Kidney capillary endothelial cell (primary cell): ENCODE measurements around the gene PITPNC1.
"Not testable (repeated sequence)": the region's sequence is repeated elsewhere in the genome, so short reads cannot be mapped to it uniquely, and the experiment has no call there.

Source experiments
- DNase-seq: peaks from one replicate; pipeline ENCODE4 v3.0.0-alpha.2; 2018; ENCODE audit warnings: low spot score

Gene PITPNC1

GRCh38 chr17:67401106-67401505 lies 24.0 kb downstream of the PITPNC1 start:
- DNase-seq = no peak

- no peak for DNase-seq
Measured at GRCh38 chr17:67401598-67402504, 24.8 kb downstream of the PITPNC1 start.

GRCh38 chr17:67403065-67403464 lies 26.0 kb downstream of the PITPNC1 start:
- DNase-seq = no peak

- no peak for DNase-seq
Measured at GRCh38 chr17:67403483-67403882, 26.4 kb downstream of the PITPNC1 start.

GRCh38 chr17:67408455-67408830 lies 31.4 kb downstream of the PITPNC1 start:
- DNase-seq = not testable (repeated sequence)

- DNase-seq = no peak
Measured at GRCh38 chr17:67411397-67411796, 34.3 kb downstream of the PITPNC1 start.

- no peak for DNase-seq
Measured at GRCh38 chr17:67412032-67412431, 35.0 kb downstream of the PITPNC1 start.

GRCh38 chr17:67412941-67413340 lies 35.9 kb downstream of the PITPNC1 start:
- DNase-seq = no peak

GRCh38 chr17:67413388-67413787 lies 36.3 kb downstream of the PITPNC1 start:
- no peak for DNase-seq

GRCh38 chr17:67414130-67414529 lies 37.0 kb downstream of the PITPNC1 start:
- DNase-seq = no peak

GRCh38 chr17:67414559-67414958 lies 37.5 kb downstream of the PITPNC1 start:
- DNase-seq = no peak

GRCh38 chr17:67415291-67415690 lies 38.2 kb downstream of the PITPNC1 start:
- no peak for DNase-seq

- DNase-seq = no peak
Measured at GRCh38 chr17:67417507-67417906, 40.4 kb downstream of the PITPNC1 start.

GRCh38 chr17:67420994-67421393 lies 43.9 kb downstream of the PITPNC1 start:
- no peak for DNase-seq

GRCh38 chr17:67421869-67422273 lies 44.8 kb downstream of the PITPNC1 start:
- DNase-seq = peak; percentile 99

GRCh38 chr17:67422296-67422695 lies 45.2 kb downstream of the PITPNC1 start:
- not testable (repeated sequence) for DNase-seq

- no peak for DNase-seq
Measured at GRCh38 chr17:67422897-67423296, 45.8 kb downstream of the PITPNC1 start.

GRCh38 chr17:67425571-67426160 lies 48.6 kb downstream of the PITPNC1 start:
- DNase-seq = no peak

GRCh38 chr17:67427424-67427823 lies 50.3 kb downstream of the PITPNC1 start:
- no peak for DNase-seq

GRCh38 chr17:67430515-67430914 lies 53.4 kb downstream of the PITPNC1 start:
- DNase-seq = not testable (repeated sequence)

GRCh38 chr17:67431249-67432015 lies 54.4 kb downstream of the PITPNC1 start:
- peak; percentile 85 for DNase-seq

GRCh38 chr17:67433248-67433924 lies 56.3 kb downstream of the PITPNC1 start:
- no peak for DNase-seq
